Vagina (tissue), 2 donors: ENCODE measurements around the gene TRIM31. TPM values are rescaled to one million over a fixed set of nuclear protein-coding genes. Genes with fewer than 3 reads are reported as not detected.
A peak's percentile ranks its signal among the peaks of the same experiment; 100 is the strongest.

Experiments
- DNase-seq, 2 donors: peaks; one replicate each; pipeline ENCODE4 v3.0.0-alpha.2; 2017; ENCODE audit errors: extremely low spot score in 2 of 2
- H3K27ac ChIP-seq: fragments of 200-600 bp; sonication (generic); one replicate; pipeline ENCODE4 v1.5.1; 2019
- H3K27me3 ChIP-seq: fragments of 200-600 bp; sonication (generic); one replicate; pipeline ENCODE4 v1.5.1; 2019
- H3K36me3 ChIP-seq, 2 donors: fragments of 200-600 bp; sonication (generic); one replicate each; pipeline ENCODE4 v1.5.1; 2017 to 2019
- H3K4me1 ChIP-seq: fragments of 200-600 bp; sonication (generic); one replicate; pipeline ENCODE4 v1.5.1; 2019
- H3K4me3 ChIP-seq, 2 donors: fragments of 200-600 bp; sonication (generic); 1 replicate in 1 of 2; 2 replicates in 1 of 2; pipeline ENCODE4 v1.5.1; 2016 to 2019
- H3K9me3 ChIP-seq: fragments of 200-600 bp; sonication (generic); one replicate; pipeline ENCODE4 v1.5.1; 2019
- CTCF ChIP-seq, 3 experiments: fragments of 450-650 bp in 2 of 3; fragments of 200-600 bp in 1 of 3; sonication (generic) in 1 of 3; IDR thresholded peaks; one replicate each; pipeline ENCODE4 v1.5.1; 2017 to 2019; ENCODE audit warnings: antibody characterized with exemption in 3 of 3, mild to moderate bottlenecking in 2 of 3, moderate library complexity in 2 of 3
- POLR2A ChIP-seq, 2 donors: fragments of 450-650 bp; IDR thresholded peaks; one replicate each; pipeline ENCODE4 v1.6.1; 2017; ENCODE audit warnings: antibody characterized with exemption in 2 of 2, mild to moderate bottlenecking in 2 of 2, moderate library complexity in 2 of 2
- POLR2AphosphoS5 ChIP-seq, 2 donors: sonication (generic); formaldehyde crosslinking; IDR thresholded peaks; one replicate each; pipeline ENCODE4 v1.9.0; 2017; ENCODE audit warnings: antibody characterized with exemption in 2 of 2, mild to moderate bottlenecking in 2 of 2, low read depth in 1 of 2; ENCODE audit not compliant: insufficient read depth in 1 of 2
- intact Hi-C: fragments of 100-400 bp; cut with DNase I; formaldehyde crosslinking; loops from one replicate; pipeline ENCODE4 v1.15.1; 2023
- total RNA-seq: library from RNA; depleted of rRNA; stranded (reverse); fragments of >200 nt; gene quantifications from one replicate; pipeline ENCODE4 v1.2.3, GENCODE V29; 2016

Gene TRIM31
- total RNA-seq, 1 donor from 2014 or later = not detected

- H3K9me3 ChIP-seq = no peaks in the 10 kb centered on the region
- TF ChIP-seq CTCF (IDR thresholded peaks at IDR 0.05) (no peak), POLR2AphosphoS5 (IDR thresholded peaks at IDR 0.05; ENCODE audit: insufficient read depth in 1 of 2, low read depth in 1 of 2) (no peak), POLR2A (IDR thresholded peaks at IDR 0.05) (no peak)
- no peak overlapping the region for H3K4me3 ChIP-seq
- no peak overlapping the region for H3K27ac ChIP-seq
- no peak for DNase-seq
- intact Hi-C loops = no loop called here
- H3K27me3 ChIP-seq = no peaks in the 10 kb centered on the region
- no peaks in the 10 kb centered on the region for H3K36me3 ChIP-seq
- H3K4me1 ChIP-seq = peaks cover 13% of the 10 kb centered on the region
Measured at GRCh38 chr6:30092852-30093543, 19.9 kb downstream of the TRIM31 start.

- H3K36me3 ChIP-seq = no peaks in the 10 kb centered on the region
- no peak overlapping the region for H3K4me3 ChIP-seq
- no peak for TF ChIP-seq POLR2A (IDR thresholded peaks at IDR 0.05)
- peak; percentile 30 to 56 for TF ChIP-seq POLR2AphosphoS5 (IDR thresholded peaks at IDR 0.05; ENCODE audit: insufficient read depth in 1 of 2, low read depth in 1 of 2)
- no peaks in the 10 kb centered on the region for H3K27me3 ChIP-seq
- H3K4me1 ChIP-seq = peaks cover 13% of the 10 kb centered on the region
- intact Hi-C loops = no loop called here
- no peak overlapping the region for H3K27ac ChIP-seq
- H3K9me3 ChIP-seq = no peaks in the 10 kb centered on the region
- no peak for DNase-seq
Measured at GRCh38 chr6:30091577-30092381, 21.1 kb downstream of the TRIM31 start.

- Histone ChIP-seq H3K4me3 (no peak overlapping the region), H3K9me3 (no peaks in the 10 kb centered on the region), H3K4me1 (peaks cover 13% of the 10 kb centered on the region), H3K27me3 (no peaks in the 10 kb centered on the region), H3K27ac (no peak overlapping the region), H3K36me3 (no peaks in the 10 kb centered on the region)
- no peak for DNase-seq
- no peak for TF ChIP-seq POLR2A (IDR thresholded peaks at IDR 0.05)
- TF ChIP-seq CTCF (IDR thresholded peaks at IDR 0.05) = no peak
- TF ChIP-seq POLR2AphosphoS5 (IDR thresholded peaks at IDR 0.05; ENCODE audit: insufficient read depth in 1 of 2, low read depth in 1 of 2) = no peak
- intact Hi-C loops = no loop called here
Measured at GRCh38 chr6:30087876-30088275, 25.0 kb downstream of the TRIM31 start.

GRCh38 chr6:30077218-30077617 lies 35.7 kb downstream of the TRIM31 start:
- Histone ChIP-seq H3K36me3 (no peaks in the 10 kb centered on the region), H3K4me3 (no peak overlapping the region), H3K27me3 (no peaks in the 10 kb centered on the region), H3K9me3 (no peaks in the 10 kb centered on the region), H3K27ac (no peak overlapping the region), H3K4me1 (peaks cover 35% of the 10 kb centered on the region)
- no peak for TF ChIP-seq POLR2A (IDR thresholded peaks at IDR 0.05)
- TF ChIP-seq CTCF (IDR thresholded peaks at IDR 0.05) = no peak
- no peak for TF ChIP-seq POLR2AphosphoS5 (IDR thresholded peaks at IDR 0.05; ENCODE audit: insufficient read depth in 1 of 2, low read depth in 1 of 2)
- intact Hi-C loops = no loop called here
- DNase-seq = no peak

- H3K4me3 ChIP-seq = peak overlapping the region; percentile 51 to 65
- peak overlapping the region; percentile 79 for H3K27ac ChIP-seq
- H3K4me1 ChIP-seq = peaks cover 41% of the 10 kb centered on the region
- H3K9me3 ChIP-seq = no peaks in the 10 kb centered on the region
- no peak for DNase-seq
- intact Hi-C loops = no loop called here
- no peaks in the 10 kb centered on the region for H3K27me3 ChIP-seq
- TF ChIP-seq POLR2AphosphoS5 (IDR thresholded peaks at IDR 0.05; ENCODE audit: insufficient read depth in 1 of 2, low read depth in 1 of 2) (peak; percentile 26 to 49), POLR2A (IDR thresholded peaks at IDR 0.05) (no peak), CTCF (IDR thresholded peaks at IDR 0.05) (peak in 1 of 3 experiments; percentile 15)
- no peaks in the 10 kb centered on the region for H3K36me3 ChIP-seq
Measured at GRCh38 chr6:30075790-30076732, 36.8 kb downstream of the TRIM31 start.
